Measurements from ENCODE around the gene SERTAD4.
A peak's percentile ranks its signal among the peaks of the same experiment; 100 is the strongest.
"Not testable (repeated sequence)": the region's sequence is repeated elsewhere in the genome, so short reads cannot be mapped to it uniquely, and the experiment has no call there.

SERTAD4 gene

DNA sequence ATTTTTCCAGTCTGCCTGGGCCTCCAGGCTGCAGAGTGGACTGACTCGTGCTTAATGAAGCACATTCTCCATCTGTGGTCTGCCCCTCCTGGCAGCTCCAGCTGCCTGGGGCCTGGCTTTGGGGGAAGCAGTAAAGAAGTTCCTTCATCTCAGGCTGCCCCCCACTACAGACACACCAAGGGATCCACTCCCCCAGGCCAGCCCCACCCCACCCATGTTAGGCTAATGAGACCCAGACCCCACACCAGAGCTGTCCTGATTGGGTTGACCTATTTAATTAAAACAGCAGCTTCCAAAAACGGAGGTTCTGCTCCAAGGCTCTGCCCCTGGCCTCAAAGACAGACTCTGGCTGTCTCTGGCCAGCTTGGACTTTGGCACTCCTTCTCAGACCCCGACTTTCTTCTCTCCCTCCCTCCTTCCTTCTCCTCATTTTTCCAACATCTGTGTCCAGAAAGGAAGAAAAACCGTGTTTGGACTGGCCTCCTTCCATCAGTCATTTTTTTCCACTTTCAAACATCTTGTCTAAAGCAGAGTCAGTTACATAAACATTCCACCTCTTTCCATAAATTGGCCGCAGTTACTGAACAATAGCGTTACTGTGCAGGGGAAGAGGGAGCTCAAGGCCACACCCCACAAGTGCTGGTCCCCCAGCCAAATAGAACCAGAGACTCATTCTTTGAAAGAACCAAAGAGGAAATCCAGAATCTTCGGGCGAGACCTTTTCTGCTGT, 29.7 kb downstream of the SERTAD4 start:
- Histone ChIP-seq H3K4me1 (ENCODE audit: insufficient read depth, insufficient read length) (peaks cover 10% of the 10 kb centered on the region), H3K9me3 (ENCODE audit: insufficient read depth, low read length) (no peaks in the 10 kb centered on the region), H3K9ac (ENCODE audit: insufficient read length, low read depth) (no peak overlapping the region), H3K4me3 (ENCODE audit: insufficient read length, low read depth) (no peak overlapping the region), H3K27me3 (ENCODE audit: insufficient read depth, insufficient read length) (no peaks in the 10 kb centered on the region), H3K36me3 (ENCODE audit: insufficient read depth, insufficient read length, low read length) (no peaks in the 10 kb centered on the region)
- TF ChIP-seq YY1 (IDR thresholded peaks at IDR 0.05; ENCODE audit: insufficient read depth, insufficient read length) (no peak), SUZ12 (IDR thresholded peaks at IDR 0.05; ENCODE audit: extremely low read depth, insufficient read depth, insufficient read length) (no peak), ZNF274 (IDR thresholded peaks at IDR 0.05; ENCODE audit: low read depth, low read length) (no peak)
- no peak for DNase-seq (ENCODE audit: low read depth, low spot score)

DNA sequence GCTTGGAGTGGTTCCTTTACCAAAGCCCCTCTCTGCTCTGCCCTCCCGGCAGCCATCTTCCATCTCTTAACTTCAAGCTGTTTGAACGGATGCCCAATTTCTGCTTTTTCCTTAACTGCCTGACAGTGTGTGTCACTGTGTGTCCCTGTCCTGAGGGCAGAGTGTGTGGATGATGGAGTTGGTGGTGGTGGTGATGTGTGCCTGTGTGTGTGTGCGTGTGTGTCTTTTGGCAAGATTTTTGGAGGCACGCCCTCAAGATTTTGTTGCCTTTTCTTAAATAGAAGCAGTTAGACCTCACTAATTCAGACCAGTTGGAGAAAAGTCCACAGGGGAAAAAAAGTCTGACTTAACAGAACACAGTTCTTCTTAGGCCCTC, 30.3 kb downstream of the SERTAD4 start:
- no peak overlapping the region for H3K9ac ChIP-seq (ENCODE audit: insufficient read length, low read depth)
- peaks cover 5% of the 10 kb centered on the region for H3K4me1 ChIP-seq (ENCODE audit: insufficient read depth, insufficient read length)
- no peaks in the 10 kb centered on the region for H3K36me3 ChIP-seq (ENCODE audit: insufficient read depth, insufficient read length, low read length)
- H3K9me3 ChIP-seq (ENCODE audit: insufficient read depth, low read length): no peaks in the 10 kb centered on the region
- TF ChIP-seq YY1 (IDR thresholded peaks at IDR 0.05; ENCODE audit: insufficient read depth, insufficient read length) (no peak), ZNF274 (IDR thresholded peaks at IDR 0.05; ENCODE audit: low read depth, low read length) (no peak)
- H3K4me3 ChIP-seq (ENCODE audit: insufficient read length, low read depth): no peak overlapping the region
- no peaks in the 10 kb centered on the region for H3K27me3 ChIP-seq (ENCODE audit: insufficient read depth, insufficient read length)
- no peak for DNase-seq (ENCODE audit: low read depth, low spot score)

DNA sequence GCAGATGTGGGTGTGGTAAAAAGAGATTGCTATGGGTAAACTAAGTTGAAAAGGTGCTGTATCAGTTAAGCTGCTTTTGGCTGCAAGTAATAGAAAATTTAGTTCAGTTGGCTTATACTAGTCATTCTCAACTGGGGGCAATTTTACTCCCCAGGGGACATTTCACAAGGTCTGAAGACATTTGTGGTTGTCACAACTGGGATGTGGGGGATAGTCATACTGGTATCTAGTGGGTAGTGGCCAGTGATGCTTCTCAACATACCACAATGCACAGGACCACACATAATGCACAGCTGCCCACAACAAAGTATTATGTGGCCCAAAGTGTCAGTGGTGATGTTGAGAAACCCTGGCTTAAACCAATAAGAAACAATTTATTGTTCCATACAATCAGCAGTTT, 31.4 kb downstream of the SERTAD4 start:
- Histone ChIP-seq H3K4me1 (ENCODE audit: insufficient read depth, insufficient read length) (peaks cover 3% of the 10 kb centered on the region), H3K36me3 (ENCODE audit: insufficient read depth, insufficient read length, low read length) (no peaks in the 10 kb centered on the region), H3K27me3 (ENCODE audit: insufficient read depth, insufficient read length) (no peaks in the 10 kb centered on the region), H3K9me3 (ENCODE audit: insufficient read depth, low read length) (no peaks in the 10 kb centered on the region), H3K4me3 (ENCODE audit: insufficient read length, low read depth) (no peak overlapping the region), H3K9ac (ENCODE audit: insufficient read length, low read depth) (no peak overlapping the region)
- DNase-seq (ENCODE audit: low read depth, low spot score): no peak
- TF ChIP-seq ZNF274 (IDR thresholded peaks at IDR 0.05; ENCODE audit: low read depth, low read length): no peak
- no peak for TF ChIP-seq SUZ12 (IDR thresholded peaks at IDR 0.05; ENCODE audit: extremely low read depth, insufficient read depth, insufficient read length)
- no peak for TF ChIP-seq YY1 (IDR thresholded peaks at IDR 0.05; ENCODE audit: insufficient read depth, insufficient read length)

DNA sequence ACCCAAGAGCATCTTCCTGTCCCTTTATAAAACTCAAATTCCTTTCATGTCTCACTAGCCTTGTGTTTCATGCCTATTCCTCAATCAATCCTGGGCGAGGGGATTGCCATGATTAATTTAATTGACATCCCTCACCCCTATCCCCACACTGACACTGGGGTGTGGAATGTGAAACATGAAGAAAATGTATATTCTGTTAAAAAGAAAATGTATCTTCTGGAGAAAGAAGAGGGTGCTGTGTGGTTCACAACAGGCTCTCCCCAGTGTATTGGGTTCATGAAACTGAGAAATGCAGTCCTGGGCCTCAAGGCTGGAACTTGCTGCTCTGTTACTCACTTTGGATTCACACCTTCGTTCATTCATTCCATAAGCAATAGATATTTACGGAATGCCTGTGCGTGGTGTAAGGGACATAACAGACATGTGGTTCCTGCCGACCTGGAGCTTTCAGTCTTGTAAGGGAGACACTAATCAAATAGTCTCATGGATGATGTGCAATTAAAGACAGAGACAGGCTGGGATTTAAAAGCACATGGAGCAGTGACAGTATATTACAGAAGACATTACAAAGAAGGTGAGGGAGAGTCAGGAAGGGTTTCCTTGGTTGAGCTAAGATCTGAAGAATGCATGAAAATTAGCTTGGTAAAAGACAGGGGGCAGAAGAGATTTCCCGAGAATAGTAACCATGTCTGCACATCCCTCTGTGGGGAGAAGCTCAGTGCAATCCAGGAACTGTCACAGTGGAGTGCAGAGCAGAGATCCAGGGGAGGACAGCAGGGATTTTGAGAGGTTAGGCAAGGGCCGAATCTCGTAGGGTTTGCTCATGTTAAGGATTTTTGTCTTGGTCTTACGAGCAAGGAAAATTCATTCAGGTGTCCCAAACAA, 32.1 kb downstream of the SERTAD4 start:
- no peak for TF ChIP-seq YY1 (IDR thresholded peaks at IDR 0.05; ENCODE audit: insufficient read depth, insufficient read length)
- no peak for TF ChIP-seq SUZ12 (IDR thresholded peaks at IDR 0.05; ENCODE audit: extremely low read depth, insufficient read depth, insufficient read length)
- no peak for TF ChIP-seq ZNF274 (IDR thresholded peaks at IDR 0.05; ENCODE audit: low read depth, low read length)
- Histone ChIP-seq H3K9ac (ENCODE audit: insufficient read length, low read depth) (no peak overlapping the region), H3K9me3 (ENCODE audit: insufficient read depth, low read length) (no peaks in the 10 kb centered on the region), H3K36me3 (ENCODE audit: insufficient read depth, insufficient read length, low read length) (no peaks in the 10 kb centered on the region), H3K27me3 (ENCODE audit: insufficient read depth, insufficient read length) (no peaks in the 10 kb centered on the region), H3K4me1 (ENCODE audit: insufficient read depth, insufficient read length) (peaks cover 5% of the 10 kb centered on the region), H3K4me3 (ENCODE audit: insufficient read length, low read depth) (no peak overlapping the region)
- DNase-seq (ENCODE audit: low read depth, low spot score): no peak

DNA sequence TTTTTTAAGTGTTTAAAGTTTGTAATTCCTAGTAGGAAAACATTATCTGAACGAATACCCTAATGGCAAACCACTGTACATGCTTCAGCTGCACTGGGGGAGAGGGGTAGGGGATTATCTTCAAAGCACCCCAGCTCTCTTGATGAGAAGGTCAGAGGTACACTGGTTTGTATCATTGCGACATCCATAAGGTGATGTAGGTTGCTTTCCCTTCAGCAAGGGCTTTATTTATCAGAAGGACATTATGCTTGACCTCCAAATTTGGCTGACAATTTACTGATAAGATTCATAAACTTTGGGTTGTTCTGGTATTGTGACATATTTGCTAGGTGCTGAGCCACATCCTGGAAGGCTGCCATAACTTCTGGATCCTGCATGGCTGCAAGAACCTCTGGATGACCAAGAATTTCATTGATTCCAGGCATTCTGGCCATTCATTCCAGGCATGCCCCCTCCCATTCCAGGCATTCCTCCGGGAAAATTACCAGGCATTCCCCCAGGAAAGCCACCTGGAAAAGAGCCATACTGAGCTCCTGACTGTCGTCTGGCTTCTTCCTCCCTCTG, 32.9 kb downstream of the SERTAD4 start:
- not testable (repeated sequence) for H3K36me3 ChIP-seq (ENCODE audit: insufficient read depth, insufficient read length, low read length); H3K9ac ChIP-seq (ENCODE audit: insufficient read length, low read depth); H3K9me3 ChIP-seq (ENCODE audit: insufficient read depth, low read length); H3K4me3 ChIP-seq (ENCODE audit: insufficient read length, low read depth); DNase-seq (ENCODE audit: low read depth, low spot score); H3K27me3 ChIP-seq (ENCODE audit: insufficient read depth, insufficient read length)
- peaks cover 10% of the 10 kb centered on the region for H3K4me1 ChIP-seq (ENCODE audit: insufficient read depth, insufficient read length)

DNA sequence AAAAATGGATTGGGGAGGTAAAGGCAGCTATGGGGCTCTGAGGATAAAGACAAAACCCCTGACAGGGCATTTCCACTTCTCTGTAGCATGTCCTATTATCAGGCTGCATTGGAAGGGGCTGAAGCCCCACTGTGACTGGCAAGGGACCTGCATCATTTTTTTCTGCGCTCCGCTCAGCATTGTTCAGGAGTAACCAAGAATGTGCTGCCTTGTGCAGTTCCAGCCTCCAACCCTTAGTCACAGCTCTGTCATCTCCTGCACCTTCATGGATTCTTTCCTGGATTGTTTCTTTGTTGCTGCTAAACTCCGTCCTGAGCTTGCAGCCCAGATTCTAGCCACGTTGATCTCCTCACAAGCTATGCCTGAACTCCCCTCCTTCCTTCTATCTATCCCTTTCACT, 37.4 kb downstream of the SERTAD4 start:
- DNase-seq (ENCODE audit: low read depth, low spot score): no peak
- H3K4me1 ChIP-seq (ENCODE audit: insufficient read depth, insufficient read length): peaks cover 9% of the 10 kb centered on the region
- no peaks in the 10 kb centered on the region for H3K36me3 ChIP-seq (ENCODE audit: insufficient read depth, insufficient read length, low read length)
- H3K27me3 ChIP-seq (ENCODE audit: insufficient read depth, insufficient read length): no peaks in the 10 kb centered on the region
- H3K9me3 ChIP-seq (ENCODE audit: insufficient read depth, low read length): no peaks in the 10 kb centered on the region
- TF ChIP-seq ZNF274 (IDR thresholded peaks at IDR 0.05; ENCODE audit: low read depth, low read length) (no peak), SUZ12 (IDR thresholded peaks at IDR 0.05; ENCODE audit: extremely low read depth, insufficient read depth, insufficient read length) (no peak)
- no peak overlapping the region for H3K9ac ChIP-seq (ENCODE audit: insufficient read length, low read depth)
- H3K4me3 ChIP-seq (ENCODE audit: insufficient read length, low read depth): no peak overlapping the region

DNA sequence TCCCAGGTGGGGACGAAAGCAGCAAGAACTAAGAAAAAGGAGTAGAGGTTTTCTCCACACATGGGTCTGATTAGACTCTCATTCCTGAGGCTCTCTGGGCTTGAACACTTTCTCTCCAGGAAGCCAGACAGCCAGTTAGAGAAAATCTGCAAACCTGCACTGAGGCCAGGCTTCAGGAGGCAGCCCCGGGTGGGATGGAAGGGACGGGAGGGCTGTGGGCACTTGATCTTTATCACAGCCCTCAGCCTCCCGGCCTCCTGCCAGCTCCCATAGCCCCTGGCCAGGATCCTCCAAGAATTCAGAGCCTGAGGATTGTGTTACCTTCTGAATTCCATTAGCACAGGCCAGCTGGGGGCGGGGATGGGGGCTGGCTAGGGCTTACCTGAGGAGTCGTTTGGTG, 40.1 kb downstream of the SERTAD4 start:
- peaks cover 9% of the 10 kb centered on the region for H3K4me1 ChIP-seq (ENCODE audit: insufficient read depth, insufficient read length)
- TF ChIP-seq ZNF274 (IDR thresholded peaks at IDR 0.05; ENCODE audit: low read depth, low read length): no peak
- TF ChIP-seq YY1 (IDR thresholded peaks at IDR 0.05; ENCODE audit: insufficient read depth, insufficient read length): no peak
- no peak for TF ChIP-seq SUZ12 (IDR thresholded peaks at IDR 0.05; ENCODE audit: extremely low read depth, insufficient read depth, insufficient read length)
- H3K9ac ChIP-seq (ENCODE audit: insufficient read length, low read depth): peak overlapping the region; percentile 64
- no peaks in the 10 kb centered on the region for H3K27me3 ChIP-seq (ENCODE audit: insufficient read depth, insufficient read length)
- no peaks in the 10 kb centered on the region for H3K36me3 ChIP-seq (ENCODE audit: insufficient read depth, insufficient read length, low read length)
- peak; percentile 50 for DNase-seq (ENCODE audit: low read depth, low spot score)
- no peak overlapping the region for H3K4me3 ChIP-seq (ENCODE audit: insufficient read length, low read depth)
- no peaks in the 10 kb centered on the region for H3K9me3 ChIP-seq (ENCODE audit: insufficient read depth, low read length)
